ENCODE measurements around the gene HK2.
A peak's percentile ranks its signal among the peaks of the same experiment; 100 is the strongest.

HK2 gene

GRCh38 chr2:74860079-74860478, 26.2 kb downstream of the HK2 start:
- DNase-seq, result no peak

GRCh38 chr2:74860521-74860920, 26.6 kb downstream of the HK2 start:
- DNase-seq, result no peak

GRCh38 chr2:74861531-74861930, 27.6 kb downstream of the HK2 start:
- no peak for DNase-seq

GRCh38 chr2:74862020-74862964, 28.4 kb downstream of the HK2 start:
- no peak for DNase-seq

- DNase-seq, result no peak
Observed at GRCh38 chr2:74863802-74864248, 29.9 kb downstream of the HK2 start.

GRCh38 chr2:74864728-74865722, 31.1 kb downstream of the HK2 start:
- no peak for DNase-seq

- no peak for DNase-seq
Observed at GRCh38 chr2:74865770-74866674, 32.1 kb downstream of the HK2 start.

GRCh38 chr2:74867841-74868658, 34.1 kb downstream of the HK2 start:
- DNase-seq, result no peak

GRCh38 chr2:74869517-74869916, 35.6 kb downstream of the HK2 start:
- DNase-seq, result no peak

- DNase-seq, result no peak
Observed at GRCh38 chr2:74870951-74871350, 37.0 kb downstream of the HK2 start.

GRCh38 chr2:74871414-74871813, 37.5 kb downstream of the HK2 start:
- DNase-seq, result no peak

- DNase-seq, result no peak
Observed at GRCh38 chr2:74872389-74872836, 38.5 kb downstream of the HK2 start.

- DNase-seq, result no peak
Observed at GRCh38 chr2:74873012-74873665, 39.2 kb downstream of the HK2 start.

- DNase-seq, result no peak
Observed at GRCh38 chr2:74873678-74874640, 40.0 kb downstream of the HK2 start.

- peak; percentile 37 for DNase-seq
Observed at GRCh38 chr2:74876081-74876886, 42.4 kb downstream of the HK2 start.

- DNase-seq, result no peak
Observed at GRCh38 chr2:74877376-74877775, 43.4 kb downstream of the HK2 start.

GRCh38 chr2:74877781-74878433, 44.0 kb downstream of the HK2 start:
- no peak for DNase-seq

- no peak for DNase-seq
Observed at GRCh38 chr2:74878551-74878950, 44.6 kb downstream of the HK2 start.

All from activated CD4-positive, alpha-beta T cell treated with anti-CD3 and anti-CD28 coated beads, Interleukin-2, amount 50 U/mL, for 1 hour (primary cell).